GM20431 (cell line): ENCODE measurements around the gene MRPL12.
"Not testable (repeated sequence)": the region's sequence is repeated elsewhere in the genome, so short reads cannot be mapped to it uniquely, and the experiment has no call there.

ENCODE experiments used
- in situ Hi-C: fragments of 300-500 bp; cut with MseI, MboI; formaldehyde crosslinking; loops from one replicate; pipeline ENCODE4 v1.15.0; 2020; ENCODE audit warnings: low sequenced_read_pairs; ENCODE audit not compliant: unreplicated experiment

MRPL12 gene

GRCh38 chr17:81735264-81736102 lies 32.3 kb downstream of the MRPL12 start:
- in situ Hi-C loops: no loop called here

GRCh38 chr17:81737947-81738800 lies 35.0 kb downstream of the MRPL12 start:
- in situ Hi-C loops: no loop called here

- in situ Hi-C loops: no loop called here
These were observed 35.7 kb downstream of the MRPL12 start for GRCh38 chr17:81738801-81739393.

- in situ Hi-C loops: not testable (repeated sequence)
These were observed 36.4 kb downstream of the MRPL12 start for GRCh38 chr17:81739593-81739992.

GRCh38 chr17:81740395-81740961 lies 37.3 kb downstream of the MRPL12 start:
- in situ Hi-C loops: no loop called here

GRCh38 chr17:81741049-81741593 lies 38.0 kb downstream of the MRPL12 start:
- in situ Hi-C loops: no loop called here

- in situ Hi-C loops: no loop called here
These were observed 38.7 kb downstream of the MRPL12 start for GRCh38 chr17:81741594-81742452.
